GM10266 (cell line): ENCODE data around the gene MEF2C.
A peak's percentile ranks its signal among the peaks of the same experiment; 100 is the strongest.

Experiments used
- DNase-seq: peaks from one replicate; pipeline ENCODE4 v3.0.0; 2012; ENCODE audit errors: extremely low spot score
- CTCF ChIP-seq: IDR thresholded peaks from 2 replicates; pipeline ENCODE4 v1.5.1; 2012; ENCODE audit warnings: mild to moderate bottlenecking, low read depth; ENCODE audit not compliant: control insufficient read depth, insufficient read depth; ENCODE audit errors: missing control alignments

Gene MEF2C

GRCh38 chr5:88729829-88730182 is 153.2 kb downstream of the MEF2C start:
- TF ChIP-seq CTCF: no peak
- DNase-seq: no peak

GRCh38 chr5:88729084-88729828 is 153.7 kb downstream of the MEF2C start:
- no peak for DNase-seq

GRCh38 chr5:88727705-88728313 is 155.2 kb downstream of the MEF2C start:
- TF ChIP-seq CTCF: peak; percentile 29

More at GRCh38 chr5:88729084-88729828, 153.7 kb downstream of the MEF2C start:
- peak; percentile 68 for TF ChIP-seq CTCF

GRCh38 chr5:88725454-88725853 is 157.5 kb downstream of the MEF2C start:
- TF ChIP-seq CTCF: no peak
- DNase-seq: no peak

More at GRCh38 chr5:88727705-88728313, 155.2 kb downstream of the MEF2C start:
- no peak for DNase-seq

GRCh38 chr5:88724201-88724600 is 158.8 kb downstream of the MEF2C start:
- TF ChIP-seq CTCF: no peak
- DNase-seq: no peak

GRCh38 chr5:88722546-88723073 is 160.4 kb downstream of the MEF2C start:
- no peak for TF ChIP-seq CTCF
- no peak for DNase-seq

- no peak for DNase-seq
- TF ChIP-seq CTCF: no peak
Measured at GRCh38 chr5:88719434-88719833, 163.6 kb downstream of the MEF2C start.
